Putamen (tissue), 1 donor: ENCODE data around the gene ARL8B.

Experiments
- DNase-seq: peaks from one replicate; pipeline ENCODE4 v3.0.0-alpha.2; 2016; ENCODE audit warnings: low spot score

The ARL8B gene

GRCh38 chr3:5187156-5187919 lies 65.2 kb downstream of the ARL8B start, which contains the start of gene EDEM1:
TSS of gene EDEM1 (plus strand) at chr3:5187707. CDS start at chr3:5187806, 99 bp downstream.
- peak; percentile 96 for DNase-seq

GRCh38 chr3:5187920-5188418 lies 65.9 kb downstream of the ARL8B start:
- no peak for DNase-seq

GRCh38 chr3:5188419-5189221 lies 66.5 kb downstream of the ARL8B start:
- DNase-seq: no peak

DNA sequence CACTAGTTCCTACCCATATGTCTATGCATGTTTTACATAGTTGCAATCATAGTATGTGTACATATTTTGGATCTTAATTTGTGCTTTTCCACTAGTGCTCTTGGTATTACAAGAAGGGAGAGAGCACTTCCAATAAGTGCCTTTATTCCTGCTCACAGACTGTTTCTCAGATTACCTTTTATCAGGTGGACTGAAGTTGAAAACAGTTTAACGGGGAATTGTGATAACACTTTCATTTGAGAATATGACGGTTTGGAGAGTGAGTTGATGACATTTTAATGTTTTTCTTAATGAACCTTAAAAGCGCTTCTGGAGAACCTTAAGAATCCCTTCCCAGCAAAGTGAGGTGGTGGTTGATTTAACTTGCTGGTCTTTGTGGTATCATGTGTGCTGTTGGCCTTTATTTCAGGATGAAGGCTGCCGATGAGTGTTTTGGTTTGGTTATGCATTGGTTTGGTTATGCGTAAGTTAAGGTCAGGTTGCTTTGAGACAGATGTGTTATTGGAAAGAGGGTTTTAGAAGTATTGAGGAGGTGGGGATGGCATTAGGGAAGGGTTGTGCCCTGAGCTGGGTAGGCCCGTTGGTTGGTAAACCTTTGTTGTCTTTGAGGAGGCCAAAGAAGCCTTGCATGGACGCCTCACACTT lies 68.2 kb downstream of the ARL8B start:
- no peak for DNase-seq

- no peak for DNase-seq
These were observed 69.6 kb downstream of the ARL8B start for GRCh38 chr3:5191555-5192304.

DNA sequence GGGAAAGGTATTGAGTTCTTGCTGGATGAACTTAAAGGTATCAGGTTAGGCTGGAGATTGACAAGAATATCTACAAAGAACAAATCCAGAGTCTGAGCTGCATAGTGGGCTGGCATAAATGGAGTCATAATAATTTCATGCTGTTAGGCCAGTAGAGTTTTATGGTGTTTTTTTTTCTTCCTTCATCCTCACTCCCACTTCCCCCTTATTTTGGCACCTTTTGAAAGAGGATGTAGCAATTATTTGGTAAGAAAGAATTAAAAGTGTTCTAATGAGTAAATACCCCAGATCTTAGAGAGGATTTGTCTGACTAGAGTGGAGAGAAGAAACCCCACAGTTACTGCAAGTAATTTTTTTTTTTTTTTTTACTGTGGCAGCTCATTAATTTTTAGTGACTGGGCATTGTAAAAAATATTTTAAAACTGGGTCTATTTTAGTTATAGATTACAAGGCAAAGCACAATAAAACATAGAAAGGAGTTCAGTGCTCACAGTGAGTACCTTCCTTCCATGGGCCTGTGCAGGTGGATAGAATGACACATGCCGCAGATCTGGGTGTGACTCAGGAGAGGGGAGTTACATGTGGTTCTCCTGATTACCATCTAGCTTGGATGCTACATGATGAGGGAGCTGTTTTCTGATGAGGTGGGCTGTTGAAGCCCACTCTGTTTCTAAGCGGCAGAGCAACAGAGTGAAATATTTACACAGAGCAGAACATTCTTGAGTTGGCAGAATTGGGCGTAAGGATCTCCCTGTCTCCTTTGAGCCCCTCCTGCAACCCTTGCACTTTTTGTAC lies 70.7 kb downstream of the ARL8B start:
- no peak for DNase-seq

DNA sequence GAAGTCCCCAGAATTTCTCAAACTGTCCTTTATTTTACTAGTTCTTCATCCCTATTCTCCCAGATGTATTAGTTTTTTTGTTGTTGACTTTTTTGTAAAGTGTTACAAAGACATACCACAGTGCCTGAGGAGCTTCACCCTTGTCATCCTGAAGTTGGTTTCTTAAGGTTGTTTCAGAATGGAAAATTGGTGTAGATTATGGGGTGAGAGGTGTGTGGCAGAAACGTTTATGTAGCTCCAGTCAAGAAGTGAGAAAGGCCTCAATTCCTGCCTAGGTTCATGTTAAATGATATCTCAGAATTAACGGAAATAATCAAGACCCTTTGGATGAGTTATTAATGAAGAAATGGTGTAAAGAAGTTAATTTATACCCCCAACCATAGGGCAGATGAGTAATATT lies 72.2 kb downstream of the ARL8B start:
- DNase-seq: no peak

DNA sequence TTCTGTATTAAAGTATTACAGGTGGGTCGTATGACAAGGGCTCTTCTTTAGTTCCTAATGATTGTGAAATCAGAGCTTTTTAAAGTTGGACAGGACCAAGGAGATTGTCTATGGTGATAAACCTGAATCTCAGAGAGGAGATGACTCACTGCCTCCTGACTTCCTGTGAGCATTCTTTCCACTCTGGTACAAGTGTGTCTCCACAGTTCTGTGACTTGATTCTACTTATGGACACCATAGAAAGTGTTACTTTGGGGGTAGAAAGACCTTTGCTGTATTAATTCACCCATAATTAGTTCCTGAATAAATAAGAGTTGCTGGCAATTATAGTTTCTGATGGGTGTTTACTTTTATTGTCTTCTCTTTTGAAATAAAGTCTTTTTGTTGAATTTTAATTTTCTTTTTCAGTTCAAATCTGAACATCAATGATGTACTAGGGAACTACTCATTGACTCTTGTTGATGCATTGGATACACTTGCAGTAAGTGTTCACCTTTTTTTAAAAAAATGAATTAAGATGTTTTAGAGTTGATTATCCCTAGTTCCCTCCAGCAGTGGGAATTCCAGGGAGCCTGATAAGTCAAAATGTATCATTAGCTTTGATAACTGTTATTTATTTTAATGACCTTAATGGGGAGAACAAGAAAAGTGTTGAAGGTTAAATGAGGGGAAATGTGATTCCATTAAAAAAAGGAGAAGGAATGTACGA lies 72.9 kb downstream of the ARL8B start:
- DNase-seq: no peak

DNA sequence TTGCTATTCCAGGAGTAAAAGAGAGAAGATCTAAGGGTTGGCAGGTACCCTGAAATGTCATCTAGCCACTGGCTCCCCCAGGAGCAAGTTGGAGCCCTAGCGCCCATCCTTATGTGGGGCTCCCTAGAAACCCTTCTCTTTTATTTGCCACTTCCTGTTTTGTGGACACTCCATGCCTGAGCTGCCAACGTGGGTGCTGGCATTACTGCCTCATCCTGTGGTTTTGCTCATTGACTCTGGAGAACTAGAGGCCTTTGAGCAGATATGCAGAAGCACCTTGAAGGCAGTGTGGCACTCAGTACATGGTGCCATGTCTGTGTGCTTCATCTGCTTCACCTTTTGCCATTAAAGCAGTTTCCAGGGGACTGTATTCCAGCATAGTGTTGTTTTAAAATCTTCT lies 73.5 kb downstream of the ARL8B start:
- no peak for DNase-seq

DNA sequence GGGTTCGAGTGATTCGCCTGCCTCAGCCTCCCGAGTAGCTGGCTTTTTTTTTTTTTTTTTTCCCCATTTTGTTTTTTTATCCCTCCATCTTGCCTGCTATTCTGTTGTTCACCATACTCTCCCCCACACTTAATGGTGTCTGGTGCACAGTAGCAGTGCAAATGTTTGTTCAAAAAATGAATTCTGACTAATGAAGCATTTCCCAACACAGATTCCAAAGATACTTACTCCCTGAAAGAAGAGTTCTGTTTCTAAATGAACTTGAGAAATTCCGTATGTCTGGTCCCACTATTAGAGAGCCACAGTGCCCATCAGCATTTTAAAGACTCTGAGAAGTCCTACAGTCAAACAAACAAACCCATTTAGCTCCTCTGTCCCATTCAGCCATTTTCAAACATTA lies 74.9 kb downstream of the ARL8B start:
- no peak for DNase-seq

DNA sequence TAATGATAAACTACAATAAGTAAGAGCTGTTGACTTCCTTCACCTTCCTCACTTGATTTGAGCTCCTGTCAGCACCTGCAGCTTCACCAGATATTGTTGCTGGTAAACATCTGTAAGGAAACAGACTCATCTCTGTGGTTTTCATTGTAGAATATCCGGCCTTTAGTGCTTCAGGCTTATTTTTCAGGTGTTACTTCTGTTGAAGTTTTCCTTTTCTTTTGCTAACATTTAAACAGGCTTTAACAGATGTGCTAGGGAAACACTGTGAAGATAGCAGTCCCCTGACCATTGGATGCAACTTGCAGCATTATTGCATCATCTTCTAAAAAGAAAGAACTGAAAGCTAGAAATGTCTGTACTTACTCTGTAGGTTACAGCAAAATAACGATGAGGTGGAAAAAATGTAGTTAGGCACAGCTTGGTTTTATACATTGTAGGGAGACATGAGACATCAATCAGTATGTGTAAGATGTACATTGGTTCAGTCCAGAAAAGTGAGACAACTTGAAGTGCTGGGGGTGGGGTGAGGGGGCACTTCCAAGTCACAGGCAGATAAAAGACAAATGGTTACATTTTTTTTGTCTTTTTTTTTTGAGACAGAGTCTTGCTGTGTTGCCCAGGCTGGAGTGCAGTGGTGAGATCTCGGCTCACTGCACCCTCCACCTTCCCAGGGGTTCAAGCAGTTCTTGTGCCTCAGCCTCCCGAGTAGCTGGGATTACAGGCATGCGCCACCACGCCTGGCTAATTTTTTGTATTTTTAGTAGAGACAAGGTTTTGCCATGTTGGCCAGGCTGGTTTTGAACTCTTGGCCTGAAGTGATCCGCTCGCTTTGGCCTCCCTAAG lies 75.6 kb downstream of the ARL8B start:
- DNase-seq: no peak

GRCh38 chr3:5198313-5198677 lies 76.2 kb downstream of the ARL8B start:
- no peak for DNase-seq

DNA sequence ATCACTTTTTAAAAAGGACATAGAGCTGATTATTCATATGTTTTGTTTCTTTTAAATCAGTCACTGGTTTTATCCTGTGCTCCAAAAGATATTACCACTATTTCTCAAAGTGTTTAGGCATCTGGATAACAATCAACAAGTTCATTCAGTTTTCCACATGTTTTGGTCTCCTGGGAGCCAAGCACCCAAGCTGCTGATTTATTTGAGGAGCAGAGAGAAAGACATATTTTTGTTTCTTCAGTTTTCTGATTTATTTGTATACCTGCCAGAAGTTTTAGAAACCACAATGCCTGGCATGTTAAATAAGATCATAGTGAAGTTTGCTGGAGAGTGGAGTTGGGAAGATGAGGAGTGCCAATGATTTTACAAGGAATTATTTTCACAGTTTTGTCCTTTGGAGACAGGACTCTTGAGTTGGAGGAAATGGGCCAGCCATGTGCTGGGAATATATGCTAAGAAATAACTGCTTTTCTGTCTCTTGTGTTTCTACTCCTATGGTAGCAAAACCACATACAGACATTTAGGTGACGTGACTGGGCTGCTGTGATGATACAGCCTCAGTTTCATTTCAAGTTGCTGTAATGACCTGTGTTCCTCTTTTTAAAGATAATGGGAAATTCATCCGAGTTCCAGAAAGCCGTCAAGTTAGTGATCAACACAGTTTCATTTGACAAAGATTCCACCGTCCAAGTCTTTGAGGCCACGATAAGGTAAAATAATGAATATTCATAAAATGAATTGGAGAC lies 77.1 kb downstream of the ARL8B start:
- no peak for DNase-seq

- DNase-seq: no peak
These were observed 79.4 kb downstream of the ARL8B start for GRCh38 chr3:5201536-5201935.

DNA sequence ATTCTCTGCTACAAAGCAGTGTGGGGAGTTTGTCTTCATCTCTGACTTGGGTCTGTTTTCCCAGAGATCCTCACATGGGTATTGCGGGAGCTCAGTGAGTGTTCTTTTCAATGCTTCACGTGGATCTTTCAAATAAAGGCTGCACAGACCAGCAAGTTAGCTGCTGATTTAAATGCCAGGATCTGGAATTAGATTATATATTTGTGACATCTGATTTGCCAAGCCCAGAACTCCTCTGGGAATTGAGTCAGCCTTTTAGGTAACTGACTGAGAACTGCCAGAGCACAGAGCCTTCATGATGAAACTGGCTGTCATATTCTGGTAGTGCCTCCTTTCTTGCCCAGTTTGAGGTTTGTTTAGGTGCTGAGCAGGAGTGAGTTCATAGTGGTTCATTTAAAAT lies 80.1 kb downstream of the ARL8B start:
- DNase-seq: peak; percentile 42

GRCh38 chr3:5205165-5205941 lies 83.3 kb downstream of the ARL8B start:
- no peak for DNase-seq

GRCh38 chr3:5210926-5211325 lies 88.8 kb downstream of the ARL8B start:
- DNase-seq: no peak
